ENCODE results near the gene OTOG. TPM values are rescaled to one million over a fixed set of nuclear protein-coding genes. Genes with fewer than 3 reads are reported as not detected.

The OTOG gene
- total and polyA plus RNA-seq, 12 donors: not detected

DNA sequence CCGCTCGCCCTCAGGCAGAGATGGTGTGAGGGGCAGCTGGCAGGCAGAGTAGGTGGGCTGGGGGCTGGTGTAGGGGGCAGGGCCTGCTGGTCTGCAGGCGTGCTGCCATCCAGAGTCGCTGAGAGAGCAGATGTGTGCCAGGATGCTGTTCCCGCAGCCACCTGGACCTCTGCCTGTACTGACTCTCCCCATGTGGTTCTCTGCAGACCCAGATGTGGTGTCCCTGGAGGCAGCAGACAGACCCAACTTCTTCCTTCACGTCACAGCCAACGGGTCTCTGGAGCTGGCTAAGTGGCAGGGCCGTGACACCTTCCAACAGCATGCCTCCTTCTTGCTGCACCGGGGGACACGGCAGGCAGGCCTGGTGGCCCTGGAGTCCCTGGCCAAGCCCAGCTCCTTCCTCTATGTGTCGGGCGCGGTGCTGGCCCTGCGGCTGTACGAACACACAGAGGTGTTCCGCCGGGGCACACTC lies 58.6 kb downstream of the OTOG start:
- Histone ChIP-seq H3K36me3 (replicated peaks in 1 of 2) (no peaks in the 10 kb centered on the region), H3K9me3 (replicated peaks in 1 of 3) (no peaks in the 10 kb centered on the region), H3K27ac (no peak overlapping the region), H3K27me3 (no peaks in the 10 kb centered on the region), H3K4me1 (replicated peaks in 1 of 2) (no peaks in the 10 kb centered on the region), H3K4me3 (no peak overlapping the region)
- no peak for TF ChIP-seq POLR2A (IDR thresholded peaks at IDR 0.05)
- TF ChIP-seq, protein P1, sequence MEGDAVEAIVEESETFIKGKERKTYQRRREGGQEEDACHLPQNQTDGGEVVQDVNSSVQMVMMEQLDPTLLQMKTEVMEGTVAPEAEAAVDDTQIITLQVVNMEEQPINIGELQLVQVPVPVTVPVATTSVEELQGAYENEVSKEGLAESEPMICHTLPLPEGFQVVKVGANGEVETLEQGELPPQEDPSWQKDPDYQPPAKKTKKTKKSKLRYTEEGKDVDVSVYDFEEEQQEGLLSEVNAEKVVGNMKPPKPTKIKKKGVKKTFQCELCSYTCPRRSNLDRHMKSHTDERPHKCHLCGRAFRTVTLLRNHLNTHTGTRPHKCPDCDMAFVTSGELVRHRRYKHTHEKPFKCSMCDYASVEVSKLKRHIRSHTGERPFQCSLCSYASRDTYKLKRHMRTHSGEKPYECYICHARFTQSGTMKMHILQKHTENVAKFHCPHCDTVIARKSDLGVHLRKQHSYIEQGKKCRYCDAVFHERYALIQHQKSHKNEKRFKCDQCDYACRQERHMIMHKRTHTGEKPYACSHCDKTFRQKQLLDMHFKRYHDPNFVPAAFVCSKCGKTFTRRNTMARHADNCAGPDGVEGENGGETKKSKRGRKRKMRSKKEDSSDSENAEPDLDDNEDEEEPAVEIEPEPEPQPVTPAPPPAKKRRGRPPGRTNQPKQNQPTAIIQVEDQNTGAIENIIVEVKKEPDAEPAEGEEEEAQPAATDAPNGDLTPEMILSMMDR (IDR thresholded peaks at IDR 0.05): no peak
- peak in 1 of 7 donors; percentile 1 for DNase-seq
- intact Hi-C loops (cut with DNase I): no loop called here
- 82 to 92% (median 88%) methylated on average over 11 to 17 of the region's 17 CpGs for WGBS, 4 donors

- 61 to 79% (median 67%) methylated on average over 6 to 10 of the region's 10 CpGs for WGBS, 4 donors
- Histone ChIP-seq H3K36me3 (replicated peaks in 1 of 2) (no peaks in the 10 kb centered on the region), H3K27ac (no peak overlapping the region), H3K4me3 (no peak overlapping the region), H3K27me3 (no peaks in the 10 kb centered on the region), H3K9me3 (replicated peaks in 1 of 3) (no peaks in the 10 kb centered on the region), H3K4me1 (replicated peaks in 1 of 2) (no peaks in the 10 kb centered on the region)
- DNase-seq: no peak
- intact Hi-C loops (cut with DNase I): no loop called here
- TF ChIP-seq, protein P1 (IDR thresholded peaks at IDR 0.05): no peak
- no peak for TF ChIP-seq POLR2A (IDR thresholded peaks at IDR 0.05)
Measured at GRCh38 chr11:17606233-17607082, 59.4 kb downstream of the OTOG start.

DNA sequence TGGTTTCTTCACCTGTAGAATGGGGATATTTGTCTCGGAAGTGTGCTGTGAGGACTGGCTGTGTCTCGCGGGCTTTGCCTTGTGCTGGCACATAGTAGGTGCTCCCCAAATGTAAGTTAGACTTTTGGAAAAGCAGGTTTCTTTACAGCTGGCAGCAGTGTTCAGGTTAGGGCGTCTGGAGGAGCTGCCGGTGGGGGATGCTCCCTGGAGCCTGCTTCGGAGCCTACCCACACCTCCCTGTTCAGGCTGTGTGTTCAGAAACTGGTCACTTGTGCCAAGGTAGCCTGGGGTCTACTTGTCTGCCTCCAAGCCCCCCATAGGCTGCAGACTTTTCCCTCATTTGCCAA lies 60.0 kb downstream of the OTOG start:
- H3K4me1 ChIP-seq (replicated peaks in 1 of 2): no peaks in the 10 kb centered on the region
- DNase-seq: no peak
- intact Hi-C loops (cut with DNase I): no loop called here
- H3K36me3 ChIP-seq (replicated peaks in 1 of 2): no peaks in the 10 kb centered on the region
- no peaks in the 10 kb centered on the region for H3K9me3 ChIP-seq (replicated peaks in 1 of 3)
- H3K27me3 ChIP-seq: no peaks in the 10 kb centered on the region
- no peak overlapping the region for H3K4me3 ChIP-seq
- no peak for TF ChIP-seq POLR2A (IDR thresholded peaks at IDR 0.05)
- TF ChIP-seq, protein P1 (IDR thresholded peaks at IDR 0.05): no peak
- WGBS, 4 donors: 74 to 91% (median 88%) methylated on average over 5 to 6 of the region's 6 CpGs
- H3K27ac ChIP-seq: no peak overlapping the region

GRCh38 chr11:17607591-17608570 lies 60.8 kb downstream of the OTOG start:
- Histone ChIP-seq H3K36me3 (replicated peaks in 1 of 2) (no peaks in the 10 kb centered on the region), H3K27me3 (no peaks in the 10 kb centered on the region), H3K27ac (no peak overlapping the region), H3K4me3 (no peak overlapping the region), H3K4me1 (replicated peaks in 1 of 2) (no peaks in the 10 kb centered on the region), H3K9me3 (replicated peaks in 1 of 3) (no peaks in the 10 kb centered on the region)
- 72 to 83% (median 76%) methylated on average over 15 to 20 of the region's 20 CpGs for WGBS, 4 donors
- TF ChIP-seq POLR2A (IDR thresholded peaks at IDR 0.05): no peak
- TF ChIP-seq, protein P1 (IDR thresholded peaks at IDR 0.05): no peak
- intact Hi-C loops (cut with DNase I): no loop called here
- no peak for DNase-seq
